AG04449 (cell line): ENCODE data around the gene PRPSAP2.

Experiments
- CTCF ChIA-PET: fragments of 350-600 bp; formaldehyde crosslinking; extraction: SDS; loops from one replicate; lab custom pipeline; 2021; ENCODE audit warnings: antibody characterized with exemption; lab: Yijun Ruan, JAX
- POLR2A ChIA-PET: fragments of 400-600, 350-600 bp; formaldehyde crosslinking; extraction: SDS; loops from one replicate; lab custom pipeline; 2020; ENCODE audit warnings: antibody characterized with exemption, inconsistent platforms; lab: Yijun Ruan, JAX
- DNase-seq: peaks from one replicate; pipeline ENCODE4 v3.0.0-alpha.2; 2010; ENCODE audit warnings: low read depth, low spot score
- H3K4me3 ChIP-seq: 2 replicates; pipeline ENCODE4 v1.5.1; 2011; ENCODE audit warnings: low read depth, mild to moderate bottlenecking, control low read depth, low read length
- TF ChIP-seq, protein P1 (sequence below): IDR thresholded peaks from one replicate; pipeline ENCODE4 v1.5.1; 2011; ENCODE audit warnings: mild to moderate bottlenecking, moderate library complexity, low read length, control low read depth, inconsistent platforms; ENCODE audit not compliant: insufficient read depth; ENCODE audit errors: missing control alignments

PRPSAP2 gene

DNA sequence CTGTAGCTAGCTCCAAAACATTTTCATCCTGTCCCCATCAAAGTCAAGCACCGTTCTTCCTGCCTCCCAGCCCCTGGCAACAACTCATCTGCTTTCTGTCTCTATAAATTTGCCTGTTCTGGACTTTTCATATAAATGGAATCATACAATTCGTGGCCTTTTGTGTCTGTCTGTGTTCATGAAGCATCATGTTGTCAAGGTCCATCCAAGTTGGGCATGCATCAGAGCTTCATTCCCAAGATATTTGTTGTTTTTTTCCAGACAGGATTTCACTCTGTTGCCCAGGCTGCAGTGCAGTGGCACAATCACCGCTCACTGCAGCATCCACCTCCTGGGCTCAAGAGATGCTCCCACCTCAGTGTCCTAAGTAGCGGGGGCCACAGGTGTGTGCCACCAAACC, 99.9 kb downstream of the PRPSAP2 start:
- ChIA-PET POLR2A (interaction anchor here (0.9 kb wide), 1 partner anchor 50 kb away, joined by 3 read pairs; no protein-coding TSS in a partner anchor), CTCF (interaction anchor here (0.6 to 11.4 kb wide), 7 partner anchors 9 to 739 kb away, joined by 3 to 113 read pairs (median 4); partner anchors contain the start of gene FAM83G)
- TF ChIP-seq, protein P1, sequence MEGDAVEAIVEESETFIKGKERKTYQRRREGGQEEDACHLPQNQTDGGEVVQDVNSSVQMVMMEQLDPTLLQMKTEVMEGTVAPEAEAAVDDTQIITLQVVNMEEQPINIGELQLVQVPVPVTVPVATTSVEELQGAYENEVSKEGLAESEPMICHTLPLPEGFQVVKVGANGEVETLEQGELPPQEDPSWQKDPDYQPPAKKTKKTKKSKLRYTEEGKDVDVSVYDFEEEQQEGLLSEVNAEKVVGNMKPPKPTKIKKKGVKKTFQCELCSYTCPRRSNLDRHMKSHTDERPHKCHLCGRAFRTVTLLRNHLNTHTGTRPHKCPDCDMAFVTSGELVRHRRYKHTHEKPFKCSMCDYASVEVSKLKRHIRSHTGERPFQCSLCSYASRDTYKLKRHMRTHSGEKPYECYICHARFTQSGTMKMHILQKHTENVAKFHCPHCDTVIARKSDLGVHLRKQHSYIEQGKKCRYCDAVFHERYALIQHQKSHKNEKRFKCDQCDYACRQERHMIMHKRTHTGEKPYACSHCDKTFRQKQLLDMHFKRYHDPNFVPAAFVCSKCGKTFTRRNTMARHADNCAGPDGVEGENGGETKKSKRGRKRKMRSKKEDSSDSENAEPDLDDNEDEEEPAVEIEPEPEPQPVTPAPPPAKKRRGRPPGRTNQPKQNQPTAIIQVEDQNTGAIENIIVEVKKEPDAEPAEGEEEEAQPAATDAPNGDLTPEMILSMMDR, result no peak
- no peak for DNase-seq
- no peak overlapping the region for H3K4me3 ChIP-seq

DNA sequence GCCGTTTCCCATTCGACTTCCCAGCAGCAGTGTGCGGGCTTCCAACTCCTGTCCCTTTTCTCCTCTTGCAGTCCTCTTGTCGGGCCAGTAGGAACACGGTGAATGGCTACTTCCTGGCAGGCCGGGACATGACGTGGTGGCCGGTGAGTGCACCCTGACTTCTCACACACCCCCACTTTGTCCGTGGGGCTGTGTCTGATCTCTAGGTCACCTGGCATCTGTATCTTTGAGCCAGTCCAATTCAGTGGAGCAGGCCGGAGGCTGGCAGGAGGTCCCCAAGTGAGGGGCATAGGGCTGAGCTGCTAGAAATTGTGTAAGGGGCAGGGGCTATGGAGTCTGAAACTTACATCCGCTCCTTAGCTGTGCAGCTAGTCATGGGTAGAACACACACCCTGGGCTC, 100.7 kb downstream of the PRPSAP2 start:
- ChIA-PET POLR2A (interaction anchor here (0.9 kb wide), 1 partner anchor 49 kb away, joined by 3 read pairs; no protein-coding TSS in a partner anchor), CTCF (interaction anchor here (0.6 to 11.4 kb wide), 11 partner anchors 9 to 740 kb away, joined by 3 to 113 read pairs (median 4); no protein-coding TSS in a partner anchor)

DNA sequence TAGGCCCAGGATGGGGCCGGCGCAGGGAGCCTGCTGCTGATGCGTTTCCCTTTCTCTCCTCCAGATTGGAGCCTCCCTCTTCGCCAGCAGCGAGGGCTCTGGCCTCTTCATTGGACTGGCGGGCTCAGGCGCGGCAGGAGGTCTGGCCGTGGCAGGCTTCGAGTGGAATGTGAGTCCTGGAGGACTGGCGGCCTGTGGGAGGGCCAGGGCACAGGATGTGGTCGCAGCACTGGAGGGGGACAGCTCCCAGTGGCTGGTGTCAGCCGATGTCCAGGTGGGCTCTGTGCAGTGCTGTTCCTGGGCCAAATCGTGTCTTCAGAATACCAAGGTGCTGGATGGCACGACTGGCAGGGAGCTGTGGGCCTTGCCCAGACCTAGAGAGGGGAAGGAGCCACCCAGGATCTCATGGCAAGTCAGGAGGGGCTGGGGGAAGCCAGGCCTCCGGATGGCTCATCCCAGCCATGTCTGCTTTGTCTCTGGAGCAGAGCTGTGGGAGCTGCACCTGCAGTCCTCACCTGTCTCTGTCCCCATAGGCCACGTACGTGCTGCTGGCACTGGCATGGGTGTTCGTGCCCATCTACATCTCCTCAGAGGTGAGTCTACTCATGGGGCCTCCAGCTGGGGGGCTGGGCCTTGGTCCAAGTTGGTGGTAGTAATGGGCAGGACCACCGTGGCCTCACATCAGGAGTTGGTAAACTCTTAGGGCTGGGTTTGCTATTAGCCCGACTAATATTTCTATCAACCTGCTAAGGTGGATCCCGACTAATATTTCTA, 101.3 kb downstream of the PRPSAP2 start:
- TF ChIP-seq, protein P1, result no peak
- ChIA-PET POLR2A (interaction anchor here (0.9 kb wide), 1 partner anchor 48 kb away, joined by 3 read pairs; no protein-coding TSS in a partner anchor), CTCF (interaction anchor here (0.8 to 11.4 kb wide), 13 partner anchors 7 to 63 kb away, joined by 3 to 113 read pairs (median 5); partner anchors contain the start of gene SLC5A10)
- no peak overlapping the region for H3K4me3 ChIP-seq
- no peak for DNase-seq

More for the DNA sequence above, 100.7 kb downstream of the PRPSAP2 start:
- no peak overlapping the region for H3K4me3 ChIP-seq
- no peak for DNase-seq
- TF ChIP-seq, protein P1, result no peak

DNA sequence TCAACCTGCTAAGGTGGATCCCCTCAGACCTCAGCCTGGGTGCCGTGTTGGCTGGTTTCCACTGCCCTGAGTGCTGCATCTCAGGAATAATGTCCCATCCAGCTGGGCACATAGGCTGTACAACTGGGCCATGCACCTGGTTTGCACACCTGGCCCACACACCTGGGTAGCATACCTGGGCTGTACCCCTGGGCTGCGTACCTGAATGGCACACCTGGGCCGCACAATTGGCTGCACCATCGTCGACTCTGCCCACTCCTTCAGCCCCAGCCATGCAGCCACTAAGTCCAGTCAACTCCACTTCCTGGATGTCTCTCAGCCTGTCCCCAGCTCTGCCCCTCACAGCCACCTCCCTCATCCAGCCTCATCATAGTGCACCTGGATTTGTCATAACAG, 101.9 kb downstream of the PRPSAP2 start:
- POLR2A ChIA-PET, result no interaction called here
- CTCF ChIA-PET, result interaction anchor here (1.2 to 11.4 kb wide), 8 partner anchors 8 to 63 kb away, joined by 3 to 113 read pairs (median 18); partner anchors contain the start of gene SLC5A10
- no peak for DNase-seq

DNA sequence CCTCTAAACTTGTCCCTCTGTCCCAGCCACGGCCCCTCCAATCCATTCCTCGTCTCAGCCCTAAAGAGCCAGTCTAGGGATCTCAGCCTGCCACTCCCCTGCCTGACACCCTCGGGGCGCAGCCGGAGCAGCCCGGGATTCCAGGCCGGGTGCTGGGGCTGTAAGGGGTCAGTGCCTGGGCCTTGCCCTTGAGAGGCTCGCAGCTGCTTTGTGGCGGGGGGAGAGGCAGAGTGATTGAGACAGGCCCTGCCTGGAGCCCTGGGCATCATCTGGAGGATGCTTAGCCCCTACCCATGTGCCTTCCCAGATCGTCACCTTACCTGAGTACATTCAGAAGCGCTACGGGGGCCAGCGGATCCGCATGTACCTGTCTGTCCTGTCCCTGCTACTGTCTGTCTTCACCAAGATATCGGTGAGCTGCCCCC, 102.3 kb downstream of the PRPSAP2 start:
- no peak overlapping the region for H3K4me3 ChIP-seq
- ChIA-PET CTCF (interaction anchor here (1.2 to 11.4 kb wide), 16 partner anchors 8 to 334 kb away, joined by 3 to 113 read pairs (median 14); partner anchors contain the start of genes FAM83G and SLC5A10), POLR2A (interaction anchor here (1.2 kb wide), 1 partner anchor 44 kb away, joined by 3 read pairs; the partner anchor contains the start of gene FAM83G)
- DNase-seq, result no peak
- TF ChIP-seq, protein P1, result no peak

More for the DNA sequence above, 101.9 kb downstream of the PRPSAP2 start:
- TF ChIP-seq, protein P1, result no peak
- H3K4me3 ChIP-seq, result no peak overlapping the region
